ENCODE measurements around the gene KBTBD4.
"Not testable (repeated sequence)": the region's sequence is repeated elsewhere in the genome, so short reads cannot be mapped to it uniquely, and the experiment has no call there.

KBTBD4 gene

DNA sequence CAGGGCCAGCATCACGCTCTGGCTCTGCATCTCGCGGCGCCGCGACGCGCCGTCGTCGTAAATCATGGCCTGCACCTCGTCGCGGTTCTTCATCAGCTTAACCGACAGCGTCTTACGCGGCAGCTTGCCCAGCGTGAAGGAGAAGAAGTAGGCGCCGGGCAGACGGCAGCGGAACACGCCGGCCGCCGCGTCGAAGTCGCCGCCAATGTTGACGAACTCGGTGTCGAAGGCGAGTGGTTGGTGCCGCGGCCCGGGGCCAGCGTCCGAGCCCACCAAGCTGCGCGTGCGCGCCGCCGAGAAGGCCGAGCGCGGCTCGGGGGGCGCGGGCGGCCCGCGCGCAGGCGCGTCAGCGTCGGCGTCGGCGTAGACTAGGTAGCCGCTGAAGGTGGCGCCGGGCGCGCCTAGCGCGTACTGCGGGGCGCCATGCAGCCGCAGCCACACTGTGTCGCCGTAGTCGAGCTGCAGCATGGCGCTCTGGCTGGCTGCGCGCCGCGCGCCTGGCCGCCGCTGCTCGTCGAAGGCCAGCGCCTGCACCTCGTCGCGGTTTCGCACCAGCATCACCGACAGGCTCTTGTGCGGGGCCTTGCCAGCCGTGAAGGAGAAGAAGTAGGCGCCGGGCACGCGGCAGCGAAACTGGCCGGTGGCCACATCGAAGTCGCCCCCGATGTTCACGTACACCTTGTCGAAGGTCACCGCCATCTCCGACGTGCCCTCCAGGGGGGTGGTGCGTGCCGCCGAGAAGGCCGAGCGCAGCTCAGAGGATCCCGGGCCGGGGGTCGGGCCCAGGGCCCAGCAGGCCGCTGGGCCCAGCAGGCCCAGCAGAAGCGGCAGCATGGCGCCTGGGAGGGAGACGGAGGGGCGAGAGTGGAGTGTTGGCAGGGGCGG, 11.4 kb upstream of the KBTBD4 start:
- DNase-seq (ENCODE audit: low read depth in 2 of 2): no peak

DNA sequence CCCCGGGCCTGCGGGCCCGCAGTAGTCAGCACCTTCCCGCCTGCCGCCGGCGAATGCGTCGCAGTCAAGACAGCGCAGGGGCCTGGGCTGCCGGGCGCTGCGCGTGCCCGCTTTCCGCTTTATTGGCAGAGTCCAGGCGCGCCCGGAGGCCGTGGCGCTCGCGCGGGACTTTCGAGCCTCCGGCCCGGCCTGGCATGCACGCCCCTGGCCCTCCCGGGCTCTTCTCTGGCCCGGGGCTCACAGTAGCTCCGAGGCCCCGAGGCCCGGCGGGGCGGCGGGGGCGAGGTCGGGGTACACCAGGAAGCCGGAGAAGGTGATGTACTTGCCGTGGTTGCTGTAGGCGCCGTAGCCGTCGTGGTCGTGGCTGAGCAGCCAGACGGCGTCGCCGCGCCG, 10.8 kb upstream of the KBTBD4 start:
- DNase-seq (ENCODE audit: low read depth in 2 of 2): no peak

DNA sequence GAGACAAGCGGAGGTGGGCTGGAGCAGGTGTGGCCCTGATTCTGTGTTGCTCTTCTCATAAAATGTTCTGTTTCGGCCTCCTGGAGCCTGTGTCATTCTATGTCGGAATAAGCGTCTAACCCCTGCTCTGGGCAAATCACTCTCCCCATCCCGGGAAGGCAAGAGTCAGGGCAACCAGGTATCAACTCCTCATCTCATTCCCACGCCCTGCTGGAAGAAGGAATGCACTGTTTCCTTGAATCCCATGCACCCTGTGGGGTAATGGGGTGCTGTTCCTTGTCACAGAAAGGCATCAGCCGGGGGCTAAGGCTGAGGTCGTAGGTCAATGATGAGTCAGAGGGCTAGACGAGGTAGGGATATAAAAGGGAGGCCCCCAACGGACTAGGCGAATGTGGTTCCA, 10.3 kb upstream of the KBTBD4 start:
- no peak for DNase-seq (ENCODE audit: low read depth in 2 of 2)

DNA sequence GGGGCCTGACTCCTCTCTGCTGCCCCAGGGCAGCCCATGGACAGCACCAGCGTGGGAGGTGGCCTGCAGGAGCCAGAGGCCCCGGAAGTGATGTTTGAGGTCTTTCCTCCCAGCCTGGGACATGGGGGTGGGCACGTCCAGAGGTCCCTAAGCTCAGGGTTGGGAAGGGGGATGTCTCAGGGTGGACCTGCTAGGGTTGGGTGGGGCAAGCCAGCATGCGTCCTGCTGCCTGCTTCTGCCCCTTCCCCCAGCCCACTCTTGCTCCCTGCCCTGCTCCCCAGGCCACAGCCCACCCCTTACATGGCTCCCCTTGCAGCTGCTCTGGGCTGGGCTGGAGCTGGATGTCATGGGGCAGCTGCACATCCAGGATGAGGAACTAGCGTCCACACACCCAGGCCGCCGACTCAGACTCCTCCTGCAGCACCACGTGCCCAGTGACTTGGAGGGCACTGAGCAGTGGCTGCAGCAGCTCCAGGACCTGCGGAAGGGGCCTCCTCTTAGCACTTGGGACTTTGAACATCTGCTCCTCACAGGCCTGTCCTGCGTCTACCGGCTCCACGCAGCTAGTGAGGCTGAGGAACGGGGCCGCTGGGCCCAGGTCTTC, 9.1 kb upstream of the KBTBD4 start:
- no peak for DNase-seq (ENCODE audit: low read depth in 2 of 2)

DNA sequence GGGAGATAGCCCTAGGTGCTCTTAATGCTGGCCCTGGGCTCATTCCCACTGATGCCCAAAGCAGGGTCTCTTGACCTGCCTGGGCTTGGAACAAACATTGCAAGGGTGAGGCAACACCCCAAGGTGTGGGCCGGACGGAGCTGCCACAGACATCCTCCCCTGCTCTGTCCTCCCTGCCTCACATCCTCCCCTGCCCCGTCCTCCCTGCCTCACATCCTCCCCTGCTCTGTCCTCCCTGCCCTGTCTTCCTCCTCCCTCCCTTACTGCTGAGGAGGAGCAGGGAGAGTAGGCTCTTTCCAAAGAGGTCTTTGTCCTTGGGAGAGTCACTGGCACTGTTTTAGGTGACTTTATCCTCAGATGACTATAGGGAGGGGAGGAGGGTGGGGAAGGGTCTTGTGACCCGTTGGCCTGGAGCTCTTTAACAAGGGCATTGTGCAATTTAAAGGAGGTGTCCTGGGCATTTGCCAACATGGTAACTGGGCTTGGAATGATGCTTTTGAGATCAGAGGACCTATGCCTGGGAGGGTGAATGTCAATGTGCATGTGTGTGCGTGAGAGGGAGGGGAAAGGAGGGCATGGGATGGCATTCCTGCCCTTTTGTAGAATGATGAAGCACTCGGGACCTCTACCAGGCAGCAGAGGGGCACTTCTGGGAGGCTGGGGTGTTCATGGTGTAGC, 8.4 kb upstream of the KBTBD4 start:
- no peak for DNase-seq (ENCODE audit: low read depth in 2 of 2)

DNA sequence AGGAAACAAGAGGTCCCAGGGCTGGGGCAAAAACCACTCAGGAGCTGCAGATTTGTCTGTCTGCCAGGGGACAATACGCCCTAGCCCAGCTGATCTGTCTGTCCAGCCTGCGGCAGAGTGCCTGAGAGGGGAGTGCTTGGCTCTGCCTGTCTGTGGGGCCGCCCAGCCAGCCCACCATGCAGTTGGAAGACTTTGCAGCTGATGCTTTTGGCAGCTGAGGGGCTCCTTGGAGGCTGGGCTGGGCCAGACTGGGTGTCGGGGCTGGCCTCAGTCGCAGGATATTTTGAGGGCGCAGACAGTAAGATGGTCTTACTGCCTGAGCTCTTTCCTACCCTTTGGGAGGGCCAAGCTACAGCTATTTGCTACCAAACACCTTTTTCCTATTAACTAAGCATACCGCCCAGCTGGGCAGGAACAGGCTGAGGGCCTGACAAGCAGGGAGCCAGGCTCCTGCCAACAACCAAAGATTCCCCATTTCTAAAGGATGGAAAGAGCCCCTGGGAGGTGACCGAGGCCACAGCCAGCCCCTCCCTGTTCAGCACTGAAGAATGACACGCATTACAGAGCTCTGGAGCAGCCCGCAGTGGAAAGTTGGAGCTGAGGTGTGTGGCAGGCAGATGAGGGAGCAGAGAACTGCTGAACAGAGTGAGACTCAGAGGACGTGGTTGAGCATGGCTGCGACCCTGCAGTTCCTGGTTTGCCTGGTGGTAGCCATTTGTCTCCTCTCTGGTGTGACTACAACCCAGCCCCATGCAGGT, 7.5 kb upstream of the KBTBD4 start, which contains the start of gene FAM180B:
Gene FAM180B (plus strand): TSS at position 581 of the 758 bp plus-strand sequence. CDS start 91 bp downstream, at position 672.
- no peak for DNase-seq (ENCODE audit: low read depth in 2 of 2)

DNA sequence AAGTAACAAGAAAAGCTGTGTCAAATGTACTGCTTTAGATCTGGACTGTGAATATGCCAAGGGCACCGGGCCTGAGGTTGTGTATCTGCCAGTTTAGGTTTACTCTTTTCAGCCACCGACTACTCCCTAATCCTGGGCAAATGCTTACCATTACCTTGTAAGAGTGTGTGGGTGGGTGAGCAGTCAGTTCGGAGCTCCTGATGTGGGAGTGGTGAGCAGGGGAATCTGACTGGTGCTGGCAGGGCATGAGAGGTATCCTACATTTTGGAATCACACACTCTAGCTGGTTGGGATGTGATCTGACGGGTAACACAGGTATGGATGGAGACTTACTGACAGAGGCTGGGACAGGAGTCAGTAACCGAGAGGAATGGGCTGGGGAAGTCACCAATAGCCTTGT, 5.1 kb upstream of the KBTBD4 start:
- DNase-seq (ENCODE audit: low read depth in 2 of 2): no peak

DNA sequence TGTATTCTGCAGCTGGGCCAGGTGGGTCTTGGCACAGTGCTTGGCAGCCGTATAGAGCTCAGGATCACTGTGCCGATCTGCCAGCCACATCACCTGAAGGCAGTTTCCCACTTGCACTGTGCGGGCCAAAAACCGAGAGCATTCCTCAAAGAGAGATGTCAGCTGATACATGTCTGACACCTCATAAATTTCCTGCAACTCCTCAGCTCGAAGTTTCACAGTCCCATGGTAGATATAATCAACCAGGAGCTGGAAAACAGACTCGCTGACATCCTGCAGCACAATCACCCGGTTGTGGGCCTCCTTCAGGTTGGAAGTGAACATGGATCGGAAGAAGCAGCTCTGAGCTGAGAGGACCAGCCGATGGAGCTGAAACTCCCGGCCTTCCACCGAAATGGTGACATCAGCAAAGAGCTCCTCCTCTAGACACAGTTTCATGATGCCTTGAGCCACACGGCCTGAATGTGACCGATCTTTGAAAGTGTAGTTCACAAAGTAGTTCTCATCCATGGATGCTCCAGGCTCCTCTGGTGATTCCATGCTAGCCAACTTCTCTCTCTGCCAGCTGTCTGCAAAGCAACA, 1.2 kb downstream of the KBTBD4 start:
- DNase-seq (ENCODE audit: low read depth in 2 of 2): no peak

DNA sequence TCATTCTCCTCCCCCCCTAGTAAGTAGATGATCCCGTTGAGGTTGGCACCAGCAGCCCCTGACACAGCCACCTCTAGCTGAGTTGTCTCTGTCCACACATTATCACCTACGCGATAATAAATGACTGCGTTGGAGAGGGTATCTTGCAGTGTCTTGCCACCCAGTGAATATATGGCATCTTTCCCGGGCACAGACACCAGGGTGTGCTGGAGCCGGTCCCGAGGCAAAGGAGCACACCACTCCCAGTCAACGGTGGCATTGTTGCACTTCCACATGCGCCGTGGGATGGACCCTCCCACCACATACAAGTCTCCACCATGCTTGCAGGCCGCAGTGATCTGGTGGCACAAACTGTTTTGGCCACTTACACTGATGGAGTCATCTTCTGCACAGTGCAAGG, 5.4 kb downstream of the KBTBD4 start:
- DNase-seq (ENCODE audit: low read depth in 2 of 2): no peak

DNA sequence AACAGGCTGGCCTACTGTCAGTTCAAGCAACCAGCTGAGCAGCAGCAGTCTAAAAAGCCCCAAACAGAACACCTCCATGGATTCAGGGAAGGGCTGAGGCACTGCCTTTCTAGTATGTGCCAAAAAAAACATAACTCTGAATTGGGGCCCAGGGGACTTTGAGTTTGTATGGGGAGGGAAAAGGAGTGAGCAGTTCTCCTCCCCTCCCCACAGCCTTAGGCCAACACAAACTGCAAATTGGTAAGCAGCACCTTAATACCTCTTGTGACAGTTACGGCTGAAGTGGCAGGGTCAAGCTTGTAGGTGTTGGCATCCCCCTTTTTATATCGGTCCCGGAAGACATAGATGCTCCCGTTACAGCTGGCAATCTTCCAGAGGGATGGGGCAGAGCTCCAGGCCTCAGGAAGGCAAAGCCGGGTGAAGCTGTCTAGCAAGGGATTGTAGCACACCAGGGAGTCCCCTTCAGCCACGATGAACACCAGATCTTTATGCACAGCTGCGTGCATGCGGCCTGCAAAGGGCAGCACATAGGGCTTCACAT, 6.0 kb downstream of the KBTBD4 start:
- DNase-seq (ENCODE audit: low read depth in 2 of 2): no peak

DNA sequence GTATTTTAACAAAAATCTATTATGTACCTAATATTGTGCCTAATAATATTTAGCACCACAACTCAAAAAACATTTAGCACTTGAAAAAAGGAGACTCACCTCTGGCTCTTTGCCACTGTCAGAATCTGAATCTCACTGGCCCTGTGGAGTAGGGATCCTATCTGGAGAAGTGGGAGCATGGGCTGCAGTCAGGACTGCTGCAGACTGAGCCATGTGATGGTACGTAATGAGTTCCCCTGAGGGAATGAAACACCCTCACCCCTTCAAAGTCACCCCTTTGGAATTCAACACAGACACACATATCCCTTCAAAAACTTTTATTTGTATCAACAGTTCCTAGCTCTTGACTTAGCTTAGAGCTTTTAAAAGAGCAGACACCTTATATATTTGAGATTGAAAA, 6.9 kb downstream of the KBTBD4 start:
- no peak for DNase-seq (ENCODE audit: low read depth in 2 of 2)

DNA sequence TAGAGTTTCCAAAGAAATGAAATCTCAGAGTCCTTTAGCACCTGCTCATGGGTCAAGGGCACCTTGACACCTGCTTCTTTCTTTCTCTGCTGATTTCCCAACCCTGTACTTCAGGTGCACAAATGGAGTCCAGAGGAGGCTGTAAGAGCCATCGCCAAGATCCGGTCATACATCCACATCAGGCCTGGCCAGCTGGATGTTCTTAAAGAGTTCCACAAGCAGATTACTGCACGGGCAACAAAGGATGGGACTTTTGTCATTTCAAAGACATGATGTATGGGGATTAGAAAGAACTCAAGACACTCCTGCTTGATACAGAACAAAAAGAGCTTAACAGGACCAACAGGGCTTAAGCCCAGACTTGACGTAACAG, 7.4 kb downstream of the KBTBD4 start:
- DNase-seq (ENCODE audit: low read depth in 2 of 2): no peak

DNA sequence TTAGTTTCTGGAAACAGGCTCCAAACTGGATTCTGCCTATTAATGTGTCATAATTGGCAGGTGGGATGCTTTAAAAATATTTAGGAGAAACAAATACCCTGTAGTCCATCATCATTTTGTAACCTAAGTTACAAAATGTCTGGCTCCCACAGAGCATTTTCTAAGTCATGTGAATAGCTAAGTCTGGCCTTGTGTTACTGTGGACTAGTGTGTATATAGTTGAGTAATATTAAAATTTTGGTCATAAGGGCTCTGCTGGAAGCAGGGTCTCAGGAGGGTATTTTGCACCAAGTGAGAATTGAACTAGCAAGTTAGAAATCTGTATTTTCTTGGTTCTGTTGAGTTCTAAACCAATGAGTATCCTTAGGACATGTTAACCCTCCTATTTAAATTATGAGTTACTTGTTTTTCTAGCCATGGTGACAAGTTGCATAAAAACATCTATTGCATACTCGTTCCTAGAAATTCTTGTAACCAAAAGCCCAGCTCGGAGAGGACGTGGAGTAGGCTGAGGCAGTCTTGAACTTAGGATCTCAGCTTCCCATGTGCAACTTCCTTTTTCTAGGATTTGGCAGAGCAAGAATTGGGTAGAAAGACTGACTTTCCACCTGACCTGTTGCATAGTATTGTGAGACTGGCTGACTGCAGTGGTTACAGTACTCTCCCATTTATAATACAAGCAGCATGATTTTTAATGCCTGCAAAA, 8.0 kb downstream of the KBTBD4 start:
- DNase-seq (ENCODE audit: low read depth in 2 of 2): no peak

DNA sequence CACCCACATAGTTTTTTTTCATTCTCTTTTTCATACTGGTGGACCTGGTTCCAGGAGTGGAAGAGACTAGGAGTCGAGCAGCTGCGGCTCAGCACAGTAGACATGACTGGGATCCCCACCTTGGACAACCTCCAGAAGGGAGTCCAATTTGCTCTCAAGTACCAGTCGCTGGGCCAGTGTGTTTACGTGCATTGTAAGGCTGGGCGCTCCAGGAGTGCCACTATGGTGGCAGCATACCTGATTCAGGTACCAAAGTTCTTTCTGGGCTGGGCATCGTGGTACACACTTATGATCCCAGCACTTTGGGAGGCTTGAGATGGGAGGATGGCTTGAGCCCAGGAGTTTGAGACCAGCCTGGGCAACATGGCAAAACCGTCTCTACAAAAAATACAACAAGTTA, 9.1 kb downstream of the KBTBD4 start:
- no peak for DNase-seq (ENCODE audit: low read depth in 2 of 2)

DNA sequence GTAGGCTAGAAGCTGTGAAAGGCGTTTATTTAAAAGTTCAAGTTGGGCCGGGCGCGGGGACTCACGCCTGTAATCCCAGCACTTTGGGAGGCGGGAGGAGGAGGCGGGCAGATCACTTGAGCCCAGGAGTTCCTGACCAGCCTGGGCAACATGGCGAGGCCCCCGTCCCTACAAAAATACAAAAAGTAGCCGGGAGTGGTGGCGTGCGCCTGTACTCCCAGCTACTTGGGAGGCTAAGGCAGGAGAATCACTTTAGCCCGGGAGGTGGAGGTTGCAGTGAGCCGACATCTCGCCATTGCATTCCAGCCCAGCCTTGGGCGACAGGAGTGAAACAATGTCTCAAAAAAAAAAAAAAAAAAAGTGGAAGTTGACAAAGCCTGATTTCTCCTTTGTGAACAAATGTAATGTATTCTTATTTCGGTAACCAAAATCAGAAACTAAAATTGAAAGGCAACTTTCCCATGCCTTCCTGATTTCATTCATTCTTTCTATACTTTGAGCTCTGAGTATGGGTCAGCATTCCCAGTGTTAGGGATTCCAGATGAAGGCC, 12.5 kb downstream of the KBTBD4 start:
- DNase-seq (ENCODE audit: low read depth in 2 of 2): no peak

DNA sequence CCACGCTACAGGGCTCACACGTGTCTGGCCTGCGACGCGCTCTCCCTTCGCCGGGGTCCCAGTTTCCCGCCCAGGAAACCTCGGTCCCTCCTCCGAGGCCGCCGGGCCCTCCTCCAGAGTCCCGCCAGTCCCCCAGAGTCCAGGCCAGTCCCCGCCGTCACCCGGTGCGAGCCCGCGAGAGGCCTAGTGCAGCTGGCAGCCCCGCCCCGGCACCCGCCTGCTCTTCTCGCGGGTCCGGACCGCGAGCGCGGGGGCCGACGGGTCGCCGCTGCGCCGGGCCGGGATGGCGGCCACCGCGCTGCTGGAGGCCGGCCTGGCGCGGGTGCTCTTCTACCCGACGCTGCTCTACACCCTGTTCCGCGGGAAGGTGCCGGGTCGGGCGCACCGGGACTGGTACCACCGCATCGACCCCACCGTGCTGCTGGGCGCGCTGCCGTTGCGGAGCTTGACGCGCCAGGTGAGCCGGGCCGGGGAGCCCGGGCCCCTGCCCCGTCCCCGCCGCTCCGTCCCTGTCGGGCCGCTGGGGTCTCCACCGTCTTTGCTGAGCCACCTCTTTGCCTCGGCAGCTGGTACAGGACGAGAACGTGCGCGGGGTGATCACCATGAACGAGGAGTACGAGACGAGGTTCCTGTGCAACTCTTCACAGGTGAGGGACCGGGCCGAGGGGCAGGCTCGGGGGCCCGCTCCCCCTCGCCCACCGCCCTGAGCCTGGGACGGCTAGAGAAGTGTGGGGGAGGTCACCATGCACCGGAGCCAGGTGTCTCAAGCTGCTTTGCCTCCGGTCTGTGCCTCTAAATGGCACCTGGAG, 13.2 kb downstream of the KBTBD4 start, which contains the start of gene PTPMT1:
Gene PTPMT1 (plus strand): TSS at position 260 of the 809 bp plus-strand sequence. CDS start 24 bp downstream, at position 284.
- DNase-seq (ENCODE audit: low read depth in 2 of 2): no peak

DNA sequence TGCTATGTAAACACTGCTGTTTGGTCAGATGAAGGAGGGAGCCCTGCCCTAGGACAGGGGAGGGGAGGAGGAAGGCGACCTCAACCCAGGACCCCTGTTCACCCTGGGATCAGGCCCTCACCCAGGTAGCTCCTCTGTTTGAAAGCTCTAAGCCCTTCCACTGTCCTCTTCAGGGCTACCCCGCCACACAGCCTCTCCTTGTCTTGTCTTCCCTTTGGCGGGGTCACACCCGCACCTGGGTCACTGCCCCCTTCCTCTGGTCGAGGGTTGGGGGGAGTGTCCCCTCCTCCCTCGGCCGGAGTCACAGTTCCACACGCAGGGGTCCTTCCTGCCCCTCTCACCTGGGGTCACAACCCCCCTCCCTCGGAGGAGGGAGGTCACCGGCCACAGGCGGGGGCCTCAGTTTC, 13.8 kb downstream of the KBTBD4 start:
- no peak for DNase-seq (ENCODE audit: low read depth in 2 of 2)

DNA sequence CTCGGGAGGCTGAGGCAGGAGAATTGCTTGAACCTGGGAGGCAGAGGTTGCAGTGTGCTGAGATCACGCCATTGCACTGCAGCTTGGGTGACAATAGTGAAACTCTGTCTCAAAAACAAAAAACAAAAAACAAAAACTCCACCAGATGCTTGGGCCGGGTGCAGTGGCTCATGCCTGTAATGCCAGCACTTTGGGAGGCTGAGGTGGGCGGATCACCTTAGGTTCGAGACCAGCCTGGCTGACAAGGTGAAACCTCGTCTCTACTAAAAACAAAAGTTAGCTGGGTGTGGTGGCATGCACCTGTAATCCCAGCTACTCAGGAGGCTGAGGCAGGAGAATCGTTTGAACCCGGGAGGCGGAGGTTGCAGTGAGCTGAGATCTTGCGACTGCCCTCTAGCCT, 14.4 kb downstream of the KBTBD4 start:
- DNase-seq (ENCODE audit: low read depth in 2 of 2): not testable (repeated sequence)

DNA sequence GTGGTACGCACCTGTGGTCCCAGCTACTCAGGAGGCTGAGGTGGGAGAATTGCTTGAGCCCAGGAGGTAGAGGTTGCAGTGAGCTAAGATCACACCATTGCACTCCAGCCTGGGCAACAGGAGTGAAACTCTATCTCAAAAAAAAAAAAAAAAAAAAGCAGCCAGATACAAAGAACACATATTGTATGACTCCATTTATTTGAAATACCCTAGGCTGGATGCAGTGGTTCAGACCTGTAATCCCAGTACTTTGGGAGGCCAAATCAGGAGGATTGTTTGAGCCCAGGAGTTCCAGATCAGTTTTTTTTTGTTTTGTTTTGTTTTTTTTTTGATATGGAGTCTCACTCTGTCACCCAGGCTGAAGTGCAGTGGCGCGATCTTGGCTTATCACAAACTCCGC, 16.4 kb downstream of the KBTBD4 start:
- DNase-seq (ENCODE audit: low read depth in 2 of 2): not testable (repeated sequence)

All from fibroblast of skin of left biceps (primary cell).